Adrenal gland (tissue), 5 donors: Measurements from ENCODE around the gene TAF3.

Experiments
- POLR2A ChIP-seq, 2 donors: fragments of 450-650 bp; IDR thresholded peaks; one replicate each; pipeline ENCODE4 v1.6.1; 2017; ENCODE audit warnings: antibody characterized with exemption in 2 of 2, mild to moderate bottlenecking in 2 of 2, moderate library complexity in 1 of 2
- TF ChIP-seq, protein P1 (sequence below), 6 experiments: fragments of 450-650 bp in 4 of 6; fragments of 200-600 bp in 2 of 6; sonication (generic) in 1 of 6; IDR thresholded peaks; 1 replicate in 5 of 6; 2 replicates in 1 of 6; pipeline versions ENCODE4 v1.5.1 to v1.8.0; 2016 to 2021; ENCODE audit warnings: antibody characterized with exemption in 6 of 6, mild to moderate bottlenecking in 2 of 6, moderate library complexity in 1 of 6
- donor health status: DM: no; HTN: no; CAD: no.

DNA sequence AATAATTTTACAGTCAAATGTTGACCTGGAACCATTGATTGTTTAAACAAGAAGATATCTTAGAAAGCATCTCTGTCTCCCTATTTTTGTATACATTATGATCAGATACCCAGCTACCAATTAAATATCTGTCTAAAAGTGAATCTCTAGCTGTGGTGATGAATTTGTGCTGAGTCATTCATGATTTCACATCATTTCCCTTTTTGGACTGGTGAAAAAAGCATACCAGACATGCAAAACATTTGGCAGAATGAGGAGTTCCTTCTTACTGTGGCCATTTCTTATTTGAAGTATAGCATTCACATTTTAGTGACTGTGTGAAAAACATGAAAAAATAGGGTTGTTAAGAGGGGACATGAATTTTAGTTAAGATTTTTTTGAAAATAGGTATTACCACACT, 138.2 kb downstream of the TAF3 start:
- TF ChIP-seq, protein P1, sequence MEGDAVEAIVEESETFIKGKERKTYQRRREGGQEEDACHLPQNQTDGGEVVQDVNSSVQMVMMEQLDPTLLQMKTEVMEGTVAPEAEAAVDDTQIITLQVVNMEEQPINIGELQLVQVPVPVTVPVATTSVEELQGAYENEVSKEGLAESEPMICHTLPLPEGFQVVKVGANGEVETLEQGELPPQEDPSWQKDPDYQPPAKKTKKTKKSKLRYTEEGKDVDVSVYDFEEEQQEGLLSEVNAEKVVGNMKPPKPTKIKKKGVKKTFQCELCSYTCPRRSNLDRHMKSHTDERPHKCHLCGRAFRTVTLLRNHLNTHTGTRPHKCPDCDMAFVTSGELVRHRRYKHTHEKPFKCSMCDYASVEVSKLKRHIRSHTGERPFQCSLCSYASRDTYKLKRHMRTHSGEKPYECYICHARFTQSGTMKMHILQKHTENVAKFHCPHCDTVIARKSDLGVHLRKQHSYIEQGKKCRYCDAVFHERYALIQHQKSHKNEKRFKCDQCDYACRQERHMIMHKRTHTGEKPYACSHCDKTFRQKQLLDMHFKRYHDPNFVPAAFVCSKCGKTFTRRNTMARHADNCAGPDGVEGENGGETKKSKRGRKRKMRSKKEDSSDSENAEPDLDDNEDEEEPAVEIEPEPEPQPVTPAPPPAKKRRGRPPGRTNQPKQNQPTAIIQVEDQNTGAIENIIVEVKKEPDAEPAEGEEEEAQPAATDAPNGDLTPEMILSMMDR (IDR thresholded peaks at IDR 0.05): no peak
- no peak for TF ChIP-seq POLR2A (IDR thresholded peaks at IDR 0.05)
